Smooth muscle cell of the brain vasculature (primary cell): ENCODE measurements around the gene PREP.
"Not testable (repeated sequence)": the region's sequence is repeated elsewhere in the genome, so short reads cannot be mapped to it uniquely, and the experiment has no call there.

ENCODE experiments used
- DNase-seq: peaks from one replicate; pipeline ENCODE4 v3.0.0-alpha.2; 2012; ENCODE audit warnings: low read depth, low spot score

PREP gene

DNA sequence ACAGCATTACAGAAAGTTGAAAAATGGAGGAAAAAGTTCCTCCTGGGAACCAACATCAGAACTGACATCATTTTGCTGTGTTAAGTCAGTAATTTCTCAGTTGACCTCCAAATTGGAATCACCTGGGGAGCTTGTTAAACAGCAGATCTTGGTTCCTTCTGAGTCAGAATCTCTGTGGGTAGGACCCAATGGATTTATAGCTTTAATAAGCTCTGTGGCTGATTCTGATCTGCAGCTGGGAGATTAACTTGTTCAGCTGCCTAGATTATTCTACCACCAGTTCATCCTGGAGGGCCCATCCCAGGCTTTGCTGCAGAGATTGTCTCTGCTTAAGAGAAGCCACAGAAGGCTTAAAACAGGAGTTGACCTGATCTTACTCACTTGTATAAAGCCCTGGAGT, 132.4 kb downstream of the PREP start:
- no peak for DNase-seq

DNA sequence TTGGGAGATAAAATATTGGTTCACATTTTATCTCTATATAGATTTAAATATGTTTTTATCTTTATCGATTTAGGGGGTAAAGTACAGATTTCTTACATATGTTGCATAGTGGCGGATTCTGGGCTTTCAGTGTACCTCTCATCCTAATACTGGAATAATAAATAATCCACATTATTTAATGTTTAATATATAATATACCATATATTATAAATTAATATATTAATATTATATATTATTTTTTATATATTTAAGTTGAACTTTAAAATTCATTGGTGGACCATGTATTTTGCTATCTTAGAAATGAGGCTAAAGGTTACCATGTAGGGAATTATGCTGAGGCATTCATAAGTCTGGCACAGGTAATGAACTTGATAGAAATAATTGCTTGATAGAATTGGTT, 133.5 kb downstream of the PREP start:
- no peak for DNase-seq

GRCh38 chr6:105263685-105264610, 138.9 kb downstream of the PREP start:
- DNase-seq = no peak

- DNase-seq = no peak
Measured at GRCh38 chr6:105259913-105260889, 142.7 kb downstream of the PREP start.

GRCh38 chr6:105258816-105259215, 144.1 kb downstream of the PREP start:
- no peak for DNase-seq

GRCh38 chr6:105257340-105257739, 145.5 kb downstream of the PREP start:
- no peak for DNase-seq

DNA sequence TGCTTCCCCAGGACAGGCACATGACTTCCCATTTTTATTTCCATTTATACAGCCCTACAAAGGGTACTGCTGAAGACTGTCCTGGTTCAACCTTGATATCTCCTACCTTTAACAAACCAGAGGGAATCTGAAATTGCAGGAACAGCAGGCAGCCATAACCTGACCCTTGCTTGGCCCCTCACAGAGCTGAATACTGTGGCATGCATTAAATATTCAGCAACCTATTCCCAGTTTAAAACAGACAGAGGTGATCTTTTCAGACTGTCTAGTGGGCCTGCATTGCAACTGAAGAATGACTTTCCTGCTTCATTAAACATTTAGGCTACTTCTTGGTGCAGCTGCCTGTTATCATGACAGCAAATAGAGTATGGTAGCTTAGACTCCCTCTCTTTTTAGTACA, 146.3 kb downstream of the PREP start:
- no peak for DNase-seq

DNA sequence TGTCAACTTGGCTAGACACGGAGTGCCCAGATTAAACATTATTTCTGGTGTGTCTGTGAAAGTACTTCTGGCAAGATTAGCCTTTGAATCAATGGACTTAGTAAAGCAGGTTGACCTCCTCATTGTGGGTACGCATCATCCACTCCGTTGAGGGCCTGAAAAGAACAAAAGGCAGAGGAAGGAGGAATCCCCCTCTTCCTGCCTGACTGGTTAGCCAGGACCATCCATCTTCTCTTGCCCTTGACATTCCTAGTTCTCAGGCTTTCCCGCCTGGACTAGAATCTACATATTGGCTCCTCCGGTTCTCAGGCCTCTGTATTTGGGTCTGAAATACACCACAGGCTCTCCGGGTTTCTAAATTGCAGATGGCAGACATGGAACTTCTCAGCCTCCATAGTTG, 149.1 kb downstream of the PREP start:
- no peak for DNase-seq

- DNase-seq = no peak
Measured at GRCh38 chr6:105251689-105252088, 151.2 kb downstream of the PREP start.

DNA sequence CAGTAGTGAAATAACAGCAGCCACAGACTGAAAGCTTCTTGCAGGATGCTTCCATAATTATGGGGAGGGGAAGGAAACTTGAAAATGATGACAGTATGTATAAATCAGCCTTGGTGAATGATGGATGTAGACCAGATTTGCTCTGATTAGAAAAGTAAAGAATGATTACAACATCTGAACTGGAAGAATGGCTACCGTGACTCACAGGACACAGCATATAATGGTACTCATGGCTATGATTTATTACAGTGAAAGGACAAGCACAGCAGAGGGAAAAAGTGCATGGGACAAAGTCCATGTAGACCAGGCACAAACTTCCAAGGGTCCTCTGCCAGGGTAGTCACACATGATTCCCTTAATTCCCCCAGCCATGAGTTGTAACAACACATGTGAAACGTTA, 152.3 kb downstream of the PREP start:
- DNase-seq = no peak

DNA sequence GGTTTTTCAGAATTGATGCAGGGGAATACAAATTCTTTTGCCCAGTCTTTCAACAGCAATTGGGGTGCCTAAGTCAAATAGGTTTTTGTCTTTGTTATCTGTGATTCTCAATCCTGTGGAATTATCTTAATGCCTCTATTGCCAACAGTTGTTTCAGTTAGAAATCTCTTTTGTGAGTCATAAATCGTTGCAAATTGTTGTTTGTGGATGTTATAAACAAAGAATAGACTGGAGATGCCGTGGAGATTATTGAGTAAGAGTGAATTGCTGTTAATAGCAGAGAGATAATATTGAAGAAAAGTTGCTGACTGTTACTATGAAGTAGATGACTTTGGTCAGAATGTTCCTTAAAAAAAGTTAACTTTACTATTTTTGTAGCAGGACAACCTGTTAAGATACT, 159.4 kb downstream of the PREP start:
- DNase-seq = no peak

DNA sequence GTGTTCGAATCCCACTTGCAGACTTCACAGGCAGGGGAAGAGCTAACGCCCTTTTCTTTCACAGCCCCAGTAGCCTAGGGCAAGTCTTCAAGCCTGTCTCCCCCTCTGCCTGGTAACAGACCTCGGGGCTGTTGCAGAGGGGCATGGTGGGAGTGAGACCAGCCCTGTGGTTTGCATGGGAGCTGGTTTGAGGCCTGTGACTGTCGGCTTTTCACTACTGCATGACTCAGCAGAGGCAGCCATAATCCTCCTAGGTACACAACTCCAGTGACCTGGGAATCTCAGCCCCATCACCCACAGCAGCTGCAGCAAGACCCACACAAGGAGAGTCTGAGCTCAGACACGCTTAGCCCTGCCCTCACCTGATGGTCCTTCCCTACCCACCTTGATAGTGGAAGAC, 167.7 kb downstream of the PREP start:
- no peak for DNase-seq

- DNase-seq = not testable (repeated sequence)
Measured at GRCh38 chr6:105231771-105232170, 171.1 kb downstream of the PREP start.
